ENCODE measurements around the gene HM13.
A peak's percentile ranks its signal among the peaks of the same experiment; 100 is the strongest.
"Not testable (repeated sequence)": the region's sequence is repeated elsewhere in the genome, so short reads cannot be mapped to it uniquely, and the experiment has no call there.

HM13 gene

GRCh38 chr20:31576751-31577150 lies 62.5 kb downstream of the HM13 start:
- no peak overlapping the region for H3K27ac ChIP-seq (ENCODE audit: low read length)
- no peaks in the 10 kb centered on the region for H3K36me3 ChIP-seq (ENCODE audit: control insufficient read depth in 2 of 2, insufficient read depth in 2 of 2, low read length in 2 of 2)
- no peaks in the 10 kb centered on the region for H3K9me3 ChIP-seq (ENCODE audit: control insufficient read depth in 2 of 2, low read length in 2 of 2)
- no peak overlapping the region for H3K4me3 ChIP-seq (ENCODE audit: low read length in 2 of 2)
- H3K9ac ChIP-seq (ENCODE audit: low read length in 2 of 2), result no peak overlapping the region
- no peaks in the 10 kb centered on the region for H3K27me3 ChIP-seq (ENCODE audit: control insufficient read depth in 1 of 2, insufficient read depth in 2 of 2, low read length in 2 of 2)
- H3K4me1 ChIP-seq (ENCODE audit: control insufficient read depth, insufficient read depth, low read length), result peaks cover 16% of the 10 kb centered on the region

- no peaks in the 10 kb centered on the region for H3K36me3 ChIP-seq (ENCODE audit: control insufficient read depth in 2 of 2, insufficient read depth in 2 of 2, low read length in 2 of 2)
- H3K27ac ChIP-seq (ENCODE audit: low read length), result no peak overlapping the region
- no peaks in the 10 kb centered on the region for H3K9me3 ChIP-seq (ENCODE audit: control insufficient read depth in 2 of 2, low read length in 2 of 2)
- H3K4me1 ChIP-seq (ENCODE audit: control insufficient read depth, insufficient read depth, low read length), result peaks cover 15% of the 10 kb centered on the region
- H3K27me3 ChIP-seq (ENCODE audit: control insufficient read depth in 1 of 2, insufficient read depth in 2 of 2, low read length in 2 of 2), result no peaks in the 10 kb centered on the region
- H3K9ac ChIP-seq (ENCODE audit: low read length in 2 of 2), result no peak overlapping the region
- no peak overlapping the region for H3K4me3 ChIP-seq (ENCODE audit: low read length in 2 of 2)
These were observed 63.0 kb downstream of the HM13 start for GRCh38 chr20:31577194-31577593.

DNA sequence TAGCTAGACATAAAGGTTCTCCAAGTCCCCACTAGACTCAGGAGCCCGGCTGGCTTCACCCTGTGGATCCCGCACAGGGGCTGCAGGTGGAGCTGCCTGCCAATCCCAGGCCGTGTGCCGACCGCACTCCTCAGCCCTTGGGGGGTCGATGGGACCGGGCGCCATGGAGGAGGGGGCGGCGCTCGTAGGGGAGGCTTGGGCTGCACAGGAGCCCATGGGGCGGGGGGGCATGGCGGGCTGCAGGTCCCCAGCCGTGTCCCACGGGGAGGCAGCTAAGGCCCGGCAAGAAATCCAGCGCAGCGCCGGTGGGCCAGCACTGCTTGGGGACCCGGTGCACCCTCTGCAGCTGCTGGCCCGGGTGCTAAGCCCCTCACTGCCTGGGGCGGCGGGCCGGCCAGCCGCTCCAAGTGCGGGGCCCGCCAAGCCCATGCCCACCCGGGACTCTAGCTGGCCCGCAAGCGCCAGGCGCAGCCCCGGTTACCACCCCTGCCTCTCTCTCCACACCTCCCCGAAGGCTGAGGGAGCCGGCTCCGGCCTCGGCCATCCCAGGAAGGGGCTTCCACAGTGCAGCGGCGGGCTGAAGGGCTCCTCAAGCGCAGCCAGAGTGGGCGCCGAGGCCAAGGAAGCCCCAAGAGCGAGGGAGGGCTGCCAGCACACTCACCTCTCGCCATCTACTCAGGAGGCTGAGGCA lies 64.4 kb downstream of the HM13 start:
- no peak overlapping the region for H3K4me3 ChIP-seq (ENCODE audit: low read length in 2 of 2)
- no peak overlapping the region for H3K9ac ChIP-seq (ENCODE audit: low read length in 2 of 2)
- no peaks in the 10 kb centered on the region for H3K36me3 ChIP-seq (ENCODE audit: control insufficient read depth in 2 of 2, insufficient read depth in 2 of 2, low read length in 2 of 2)
- H3K27me3 ChIP-seq (ENCODE audit: control insufficient read depth in 1 of 2, insufficient read depth in 2 of 2, low read length in 2 of 2), result no peaks in the 10 kb centered on the region
- H3K9me3 ChIP-seq (ENCODE audit: control insufficient read depth in 2 of 2, low read length in 2 of 2), result no peaks in the 10 kb centered on the region
- peaks cover 3% of the 10 kb centered on the region for H3K4me1 ChIP-seq (ENCODE audit: control insufficient read depth, insufficient read depth, low read length)
- H3K27ac ChIP-seq (ENCODE audit: low read length), result no peak overlapping the region

DNA sequence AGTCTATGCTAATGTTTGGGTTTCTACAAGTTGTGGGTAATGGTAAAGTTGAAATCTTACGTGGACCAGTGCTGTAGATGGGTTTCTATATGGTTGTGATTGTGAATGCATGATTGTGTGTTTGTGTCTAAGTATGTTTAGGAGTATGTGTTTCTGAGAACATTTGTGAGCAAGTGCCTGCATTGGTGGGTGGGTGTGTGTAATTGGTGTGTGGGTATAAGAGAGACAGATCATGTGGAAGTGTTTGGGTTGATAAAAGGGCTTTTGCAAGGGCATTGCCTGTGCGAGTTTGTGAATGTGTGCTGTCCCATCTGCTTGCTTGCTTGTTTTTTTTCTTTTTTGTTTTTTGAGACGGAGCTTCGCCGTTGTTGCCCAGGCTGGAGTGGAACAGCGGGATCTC lies 65.0 kb downstream of the HM13 start:
- no peak overlapping the region for H3K27ac ChIP-seq (ENCODE audit: low read length)
- H3K27me3 ChIP-seq (ENCODE audit: control insufficient read depth in 1 of 2, insufficient read depth in 2 of 2, low read length in 2 of 2), result no peaks in the 10 kb centered on the region
- H3K9ac ChIP-seq (ENCODE audit: low read length in 2 of 2), result no peak overlapping the region
- H3K4me3 ChIP-seq (ENCODE audit: low read length in 2 of 2), result no peak overlapping the region
- H3K4me1 ChIP-seq (ENCODE audit: control insufficient read depth, insufficient read depth, low read length), result no peaks in the 10 kb centered on the region
- H3K9me3 ChIP-seq (ENCODE audit: control insufficient read depth in 2 of 2, low read length in 2 of 2), result no peaks in the 10 kb centered on the region
- H3K36me3 ChIP-seq (ENCODE audit: control insufficient read depth in 2 of 2, insufficient read depth in 2 of 2, low read length in 2 of 2), result no peaks in the 10 kb centered on the region

DNA sequence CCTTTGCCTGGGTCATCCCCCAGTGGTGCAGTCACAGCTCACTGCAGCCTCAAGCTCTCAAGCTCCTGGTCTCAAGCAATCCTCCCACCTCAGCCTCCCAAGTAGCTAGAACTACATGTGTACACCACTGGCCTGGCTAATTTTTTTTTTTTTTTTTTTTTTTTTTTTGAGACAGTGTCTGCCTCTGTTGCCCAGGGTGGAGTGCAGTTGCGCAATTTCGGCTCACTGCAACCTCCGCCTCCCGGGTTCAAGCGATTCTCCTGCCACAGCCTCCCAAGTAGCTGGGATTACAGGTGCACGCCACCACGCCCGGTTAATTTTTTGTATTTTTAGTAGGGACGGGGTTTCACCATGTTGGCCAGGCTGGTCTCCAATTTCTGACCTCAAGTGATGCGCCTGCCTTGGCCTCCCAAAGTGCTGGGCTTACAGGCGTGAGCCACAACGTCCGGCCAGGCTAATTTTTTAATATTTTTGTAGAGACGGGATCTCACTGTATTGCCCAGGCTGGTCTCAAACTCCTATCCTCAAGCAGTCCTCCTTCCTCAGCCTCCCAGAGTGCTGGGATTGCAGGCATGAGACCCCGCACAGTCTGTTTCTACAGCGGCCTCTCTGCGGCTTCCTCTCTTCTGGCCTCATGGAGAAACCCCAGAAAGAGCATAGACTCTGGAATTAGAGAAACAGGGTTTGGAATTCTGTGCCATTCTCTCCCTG lies 65.9 kb downstream of the HM13 start:
- not testable (repeated sequence) for H3K4me1 ChIP-seq (ENCODE audit: control insufficient read depth, insufficient read depth, low read length); H3K36me3 ChIP-seq (ENCODE audit: control insufficient read depth in 2 of 2, insufficient read depth in 2 of 2, low read length in 2 of 2); H3K27ac ChIP-seq (ENCODE audit: low read length); H3K9ac ChIP-seq (ENCODE audit: low read length in 2 of 2); H3K4me3 ChIP-seq (ENCODE audit: low read length in 2 of 2); H3K27me3 ChIP-seq (ENCODE audit: control insufficient read depth in 1 of 2, insufficient read depth in 2 of 2, low read length in 2 of 2); H3K9me3 ChIP-seq (ENCODE audit: control insufficient read depth in 2 of 2, low read length in 2 of 2)

GRCh38 chr20:31580706-31581105 lies 66.5 kb downstream of the HM13 start:
- Histone ChIP-seq H3K9me3 (ENCODE audit: control insufficient read depth in 2 of 2, low read length in 2 of 2) (no peaks in the 10 kb centered on the region), H3K27ac (ENCODE audit: low read length) (no peak overlapping the region)

GRCh38 chr20:31581391-31581790 lies 67.1 kb downstream of the HM13 start:
- H3K4me1 ChIP-seq (ENCODE audit: control insufficient read depth, insufficient read depth, low read length), result no peaks in the 10 kb centered on the region
- no peaks in the 10 kb centered on the region for H3K36me3 ChIP-seq (ENCODE audit: control insufficient read depth in 2 of 2, insufficient read depth in 2 of 2, low read length in 2 of 2)
- no peaks in the 10 kb centered on the region for H3K27me3 ChIP-seq (ENCODE audit: control insufficient read depth in 1 of 2, insufficient read depth in 2 of 2, low read length in 2 of 2)
- no peaks in the 10 kb centered on the region for H3K9me3 ChIP-seq (ENCODE audit: control insufficient read depth in 2 of 2, low read length in 2 of 2)
- no peak overlapping the region for H3K4me3 ChIP-seq (ENCODE audit: low read length in 2 of 2)
- no peak overlapping the region for H3K9ac ChIP-seq (ENCODE audit: low read length in 2 of 2)
- no peak overlapping the region for H3K27ac ChIP-seq (ENCODE audit: low read length)

More at GRCh38 chr20:31580706-31581105, 66.5 kb downstream of the HM13 start:
- no peak overlapping the region for H3K9ac ChIP-seq (ENCODE audit: low read length in 2 of 2)
- H3K36me3 ChIP-seq (ENCODE audit: control insufficient read depth in 2 of 2, insufficient read depth in 2 of 2, low read length in 2 of 2), result no peaks in the 10 kb centered on the region
- H3K4me1 ChIP-seq (ENCODE audit: control insufficient read depth, insufficient read depth, low read length), result no peaks in the 10 kb centered on the region
- H3K27me3 ChIP-seq (ENCODE audit: control insufficient read depth in 1 of 2, insufficient read depth in 2 of 2, low read length in 2 of 2), result no peaks in the 10 kb centered on the region
- no peak overlapping the region for H3K4me3 ChIP-seq (ENCODE audit: low read length in 2 of 2)

DNA sequence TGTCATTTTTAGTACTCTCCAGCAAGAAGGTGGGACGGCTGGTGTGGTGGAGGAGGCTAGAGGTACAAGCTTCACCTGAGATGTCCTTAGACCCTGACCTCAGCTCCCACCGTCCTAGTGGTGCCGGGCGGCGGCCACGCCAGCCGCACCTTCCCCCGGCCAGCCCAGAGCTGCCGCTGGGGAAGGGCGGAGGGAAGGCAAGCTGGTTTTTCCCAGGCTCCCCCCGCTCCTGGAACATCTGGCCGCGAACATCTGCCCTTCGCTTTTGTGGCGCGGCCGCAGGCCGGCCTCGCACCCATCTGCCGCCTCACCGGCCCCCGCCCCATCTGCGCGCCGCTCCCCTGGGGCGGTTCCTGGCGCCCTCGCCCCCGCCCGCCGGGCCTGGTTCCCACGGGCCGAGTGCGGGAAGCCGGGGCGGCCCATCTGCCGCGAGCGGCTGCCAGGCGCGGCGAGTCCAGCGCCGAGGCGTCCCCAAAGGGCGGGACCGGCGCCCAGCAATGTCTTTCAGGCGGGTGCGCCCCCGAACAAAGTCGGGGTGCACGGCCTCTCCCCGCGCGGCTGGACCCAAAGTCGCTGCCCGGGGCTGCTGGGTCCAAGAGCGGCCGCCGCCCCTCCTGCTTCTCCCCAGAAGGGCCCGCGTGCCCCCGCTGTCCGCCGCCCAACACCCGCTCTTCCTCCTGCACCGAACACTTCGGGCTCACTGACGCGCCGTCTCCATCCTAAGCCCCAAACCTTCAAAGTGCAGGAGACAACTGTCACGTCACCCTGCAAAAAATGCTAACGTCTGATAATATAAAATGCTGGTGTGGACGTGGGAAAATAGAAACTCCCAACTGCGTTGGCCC lies 73.5 kb downstream of the HM13 start:
- no peaks in the 10 kb centered on the region for H3K36me3 ChIP-seq (ENCODE audit: control insufficient read depth in 2 of 2, insufficient read depth in 2 of 2, low read length in 2 of 2)
- peak overlapping the region; percentile 69 to 74 for H3K4me3 ChIP-seq (ENCODE audit: low read length in 2 of 2)
- no peaks in the 10 kb centered on the region for H3K27me3 ChIP-seq (ENCODE audit: control insufficient read depth in 1 of 2, insufficient read depth in 2 of 2, low read length in 2 of 2)
- H3K27ac ChIP-seq (ENCODE audit: low read length), result no peak overlapping the region
- no peaks in the 10 kb centered on the region for H3K9me3 ChIP-seq (ENCODE audit: control insufficient read depth in 2 of 2, low read length in 2 of 2)
- H3K4me1 ChIP-seq (ENCODE audit: control insufficient read depth, insufficient read depth, low read length), result peaks cover 8% of the 10 kb centered on the region
- H3K9ac ChIP-seq (ENCODE audit: low read length in 2 of 2), result peak overlapping the region; percentile 74 to 84

DNA sequence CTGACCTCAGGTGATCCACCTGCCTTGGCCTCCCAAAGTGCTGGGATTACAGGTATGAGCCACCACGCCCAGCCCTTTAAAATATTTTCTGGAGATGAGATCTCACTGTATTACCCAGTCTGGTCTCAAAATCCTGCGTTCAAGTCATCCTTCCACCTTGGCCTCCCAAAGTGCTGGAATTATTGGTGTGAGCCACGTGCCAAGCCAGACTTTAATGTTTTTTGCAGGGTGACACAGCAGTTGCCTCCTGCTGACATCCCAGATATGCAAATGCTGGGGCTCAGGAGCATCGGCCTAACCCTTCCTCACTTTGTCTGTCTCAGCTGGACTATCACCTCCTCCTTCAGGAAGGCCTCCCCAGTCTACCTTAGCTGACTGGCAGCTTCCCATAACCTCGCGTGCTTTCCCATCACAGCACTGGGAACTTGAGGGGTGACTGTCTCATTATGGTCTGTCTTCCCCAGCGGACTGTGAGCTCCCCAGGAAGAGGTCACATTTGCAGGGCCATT lies 76.5 kb downstream of the HM13 start:
- peaks cover 11% of the 10 kb centered on the region for H3K4me1 ChIP-seq (ENCODE audit: control insufficient read depth, insufficient read depth, low read length)
- no peak overlapping the region for H3K4me3 ChIP-seq (ENCODE audit: low read length in 2 of 2)
- no peak overlapping the region for H3K27ac ChIP-seq (ENCODE audit: low read length)
- H3K27me3 ChIP-seq (ENCODE audit: control insufficient read depth in 1 of 2, insufficient read depth in 2 of 2, low read length in 2 of 2), result no peaks in the 10 kb centered on the region
- H3K9ac ChIP-seq (ENCODE audit: low read length in 2 of 2), result no peak overlapping the region
- H3K9me3 ChIP-seq (ENCODE audit: control insufficient read depth in 2 of 2, low read length in 2 of 2), result no peaks in the 10 kb centered on the region
- no peaks in the 10 kb centered on the region for H3K36me3 ChIP-seq (ENCODE audit: control insufficient read depth in 2 of 2, insufficient read depth in 2 of 2, low read length in 2 of 2)

- Histone ChIP-seq H3K36me3 (ENCODE audit: control insufficient read depth in 2 of 2, insufficient read depth in 2 of 2, low read length in 2 of 2) (no peaks in the 10 kb centered on the region), H3K27ac (ENCODE audit: low read length) (no peak overlapping the region), H3K4me3 (ENCODE audit: low read length in 2 of 2) (no peak overlapping the region), H3K9me3 (ENCODE audit: control insufficient read depth in 2 of 2, low read length in 2 of 2) (no peaks in the 10 kb centered on the region), H3K27me3 (ENCODE audit: control insufficient read depth in 1 of 2, insufficient read depth in 2 of 2, low read length in 2 of 2) (no peaks in the 10 kb centered on the region), H3K9ac (ENCODE audit: low read length in 2 of 2) (no peak overlapping the region), H3K4me1 (ENCODE audit: control insufficient read depth, insufficient read depth, low read length) (peaks cover 9% of the 10 kb centered on the region)
These were observed 79.2 kb downstream of the HM13 start for GRCh38 chr20:31593221-31594001.

Measured in stomach smooth muscle (tissue), 2 donors.